Stimulated activated naive CD4-positive, alpha-beta T cell treated with Interleukin-2 at 50 U/mL for 16 hours (primary cell): ENCODE measurements around the gene MTHFD2.

Source experiments
- DNase-seq: peaks from one replicate; lab custom pipeline; 2025; lab: John Stamatoyannopoulos, UW

Gene MTHFD2

GRCh38 chr2:74267068-74267467 is 68.7 kb downstream of the MTHFD2 start:
- peak; percentile 24 for DNase-seq
